Measurements from ENCODE around the gene CLEC2D. TPM values are rescaled to one million over a fixed set of nuclear protein-coding genes. Genes with fewer than 3 reads are reported as not detected.

The CLEC2D gene
- total and polyA plus RNA-seq, 4 experiments from 2014 or later, result 241 to 297 (median 291) TPM

GRCh38 chr12:9650151-9650576 is 19.3 kb upstream of the CLEC2D start:
- H3K36me3 Mint-ChIP-seq, result peaks cover 43 to 60% of the 10 kb centered on the region in 2 donors
- peak overlapping the region; percentile 85 to 99 (median 97) for H3K27ac Mint-ChIP-seq
- H3K4me1 Mint-ChIP-seq, result peaks cover 45 to 68% (median 56%) of the 10 kb centered on the region in 4 donors
- no peaks in the 10 kb centered on the region for H3K27me3 Mint-ChIP-seq
- peaks cover 65% of the 10 kb centered on the region for H3K4me1 ChIP-seq (ENCODE audit: insufficient read depth, low read length)
- H3K27ac ChIP-seq (ENCODE audit: low read depth, low read length), result peak overlapping the region; percentile 83
- intact Hi-C loops (cut with micrococcal nuclease), result loop anchor here (1.0 kb wide), 2 partner anchors 52 to 58 kb away; no protein-coding TSS in a partner anchor
- ChIA-PET CTCF (ENCODE audit: partially characterized antibody) (interaction anchor here (1.1 to 3.5 kb wide), 6 partner anchors 16 to 181 kb away, joined by 3 to 21 read pairs (median 4); partner anchors contain the start of gene CLEC2D), POLR2A (ENCODE audit: partially characterized antibody) (interaction anchor here (0.9 to 25.7 kb wide), 19 partner anchors 13 to 715 kb away, joined by 3 to 881 read pairs (median 13); partner anchors contain the start of genes CD69, CLEC2B, CLEC2D and KLRB1)
- peaks cover 16% of the 10 kb centered on the region for H3K36me3 ChIP-seq (ENCODE audit: insufficient read depth, low read length)
- H3K4me3 Mint-ChIP-seq, result peak overlapping the region; percentile 94 to 100 (median 99)
- no peaks in the 10 kb centered on the region for H3K27me3 ChIP-seq (ENCODE audit: insufficient read depth, low read length)
- peaks cover 0 to 2% of the 10 kb centered on the region in 2 donors for H3K9me3 ChIP-seq (ENCODE audit: control insufficient read depth in 1 of 2, low read length in 2 of 2)
- peaks cover 2 to 11% (median 6%) of the 10 kb centered on the region in 8 donors for H3K9me3 Mint-ChIP-seq
- peak overlapping the region; percentile 91 to 99 for H3K4me3 ChIP-seq (ENCODE audit: low read length in 2 of 2)
- no peak for DNase-seq

GRCh38 chr12:9651265-9651729 is 18.2 kb upstream of the CLEC2D start:
- Histone ChIP-seq H3K27me3 (ENCODE audit: insufficient read depth, low read length) (no peaks in the 10 kb centered on the region), H3K9me3 (ENCODE audit: control insufficient read depth in 1 of 2, low read length in 2 of 2) (no peaks in the 10 kb centered on the region), H3K36me3 (ENCODE audit: insufficient read depth, low read length) (peaks cover 27% of the 10 kb centered on the region), H3K4me3 (ENCODE audit: low read length in 2 of 2) (peak overlapping the region; percentile 47 to 99), H3K4me1 (ENCODE audit: insufficient read depth, low read length) (peaks cover 67% of the 10 kb centered on the region), H3K27ac (ENCODE audit: low read depth, low read length) (peak overlapping the region; percentile 83)
- H3K27me3 Mint-ChIP-seq, result no peaks in the 10 kb centered on the region
- peak overlapping the region; percentile 85 to 99 (median 97) for H3K27ac Mint-ChIP-seq
- H3K9me3 Mint-ChIP-seq, result peaks cover 0 to 9% (median 3%) of the 10 kb centered on the region in 8 donors
- H3K4me1 Mint-ChIP-seq, result peaks cover 54 to 73% (median 61%) of the 10 kb centered on the region in 4 donors
- peaks cover 53 to 68% of the 10 kb centered on the region in 2 donors for H3K36me3 Mint-ChIP-seq
- ChIA-PET CTCF (ENCODE audit: partially characterized antibody) (interaction anchor here (0.7 to 1.3 kb wide), 6 partner anchors 19 to 92 kb away, joined by 3 to 7 read pairs (median 4); partner anchors contain the start of gene CLEC2D), POLR2A (ENCODE audit: partially characterized antibody) (interaction anchor here (0.6 to 25.7 kb wide), 22 partner anchors 12 to 1006 kb away, joined by 3 to 881 read pairs (median 7); partner anchors contain the start of genes CD69, CLEC2B, CLEC2D and KLRB1)
- peak in 4 of 5 donors; percentile 43 to 61 (median 51) for DNase-seq
- H3K4me3 Mint-ChIP-seq, result peak overlapping the region; percentile 94 to 100 (median 99)
- intact Hi-C loops (cut with micrococcal nuclease), result loop anchor here (1.0 kb wide), 1 partner anchor 18 kb away; the partner anchor contains the start of gene CLEC2D

- peak overlapping the region; percentile 12 to 96 (median 70) for H3K27ac Mint-ChIP-seq
- H3K36me3 Mint-ChIP-seq, result peaks cover 93 to 95% of the 10 kb centered on the region in 2 donors
- intact Hi-C loops (cut with micrococcal nuclease), result no loop called here
- H3K4me1 ChIP-seq (ENCODE audit: insufficient read depth, low read length), result peaks cover 100% of the 10 kb centered on the region
- no peak overlapping the region for H3K27ac ChIP-seq (ENCODE audit: low read depth, low read length)
- peaks cover 62% of the 10 kb centered on the region for H3K36me3 ChIP-seq (ENCODE audit: insufficient read depth, low read length)
- H3K27me3 ChIP-seq (ENCODE audit: insufficient read depth, low read length), result no peaks in the 10 kb centered on the region
- CTCF ChIA-PET (ENCODE audit: partially characterized antibody), result interaction anchor here (0.9 to 5.4 kb wide), 3 partner anchors 9 to 49 kb away, joined by 4 to 24 read pairs (median 8); partner anchors contain the start of gene CLEC2D
- peaks cover 73 to 96% (median 85%) of the 10 kb centered on the region in 4 donors for H3K4me1 Mint-ChIP-seq
- POLR2A ChIA-PET (ENCODE audit: partially characterized antibody), result interaction anchor here (0.8 to 25.7 kb wide), 6 partner anchors 4 to 83 kb away, joined by 3 to 881 read pairs (median 440); partner anchors contain the start of gene CLEC2D
- H3K27me3 Mint-ChIP-seq, result no peaks in the 10 kb centered on the region
- no peak for DNase-seq
- H3K4me3 ChIP-seq (ENCODE audit: low read length in 2 of 2), result no peak overlapping the region
- H3K9me3 ChIP-seq (ENCODE audit: control insufficient read depth in 1 of 2, low read length in 2 of 2), result no peaks in the 10 kb centered on the region
- H3K4me3 Mint-ChIP-seq, result peak overlapping the region in 6 of 8 donors; percentile 4 to 53 (median 16)
- peaks cover 0 to 4% (median 0%) of the 10 kb centered on the region in 8 donors for H3K9me3 Mint-ChIP-seq
Observed at GRCh38 chr12:9660046-9660445, 9.5 kb upstream of the CLEC2D start.

GRCh38 chr12:9661720-9662119 is 7.8 kb upstream of the CLEC2D start:
- Histone ChIP-seq H3K4me3 (ENCODE audit: low read length in 2 of 2) (no peak overlapping the region), H3K4me1 (ENCODE audit: insufficient read depth, low read length) (peaks cover 91% of the 10 kb centered on the region), H3K9me3 (ENCODE audit: control insufficient read depth in 1 of 2, low read length in 2 of 2) (no peaks in the 10 kb centered on the region), H3K27me3 (ENCODE audit: insufficient read depth, low read length) (no peaks in the 10 kb centered on the region), H3K36me3 (ENCODE audit: insufficient read depth, low read length) (peaks cover 45% of the 10 kb centered on the region), H3K27ac (ENCODE audit: low read depth, low read length) (peak overlapping the region; percentile 41)
- ChIA-PET CTCF (ENCODE audit: partially characterized antibody) (interaction anchor here (0.6 to 5.4 kb wide), 4 partner anchors 9 to 47 kb away, joined by 3 to 24 read pairs (median 10); no protein-coding TSS in a partner anchor), POLR2A (ENCODE audit: partially characterized antibody) (interaction anchor here (0.8 to 25.7 kb wide), 10 partner anchors 2 to 99 kb away, joined by 3 to 881 read pairs (median 15); partner anchors contain the start of genes CD69 and CLEC2D)
- Mint-ChIP-seq H3K4me1 (peaks cover 63 to 86% (median 77%) of the 10 kb centered on the region in 4 donors), H3K27ac (peak overlapping the region in 4 of 7 donors; percentile 8 to 94 (median 80)), H3K9me3 (peaks cover 0 to 4% (median 0%) of the 10 kb centered on the region in 8 donors), H3K36me3 (peaks cover 81 to 85% of the 10 kb centered on the region in 2 donors), H3K4me3 (peak overlapping the region in 4 of 8 donors; percentile 37 to 72 (median 60)), H3K27me3 (no peaks in the 10 kb centered on the region)
- no peak for DNase-seq
- intact Hi-C loops (cut with micrococcal nuclease), result loop anchor here (1.0 kb wide), 1 partner anchor 8 kb away; no protein-coding TSS in a partner anchor

GRCh38 chr12:9662488-9662887 is 7.0 kb upstream of the CLEC2D start:
- Mint-ChIP-seq H3K4me1 (peaks cover 65 to 84% (median 76%) of the 10 kb centered on the region in 4 donors), H3K9me3 (peaks cover 0 to 4% (median 0%) of the 10 kb centered on the region in 8 donors), H3K27ac (peak overlapping the region; percentile 68 to 94 (median 85)), H3K27me3 (no peaks in the 10 kb centered on the region), H3K4me3 (peak overlapping the region in 7 of 8 donors; percentile 37 to 72 (median 54)), H3K36me3 (peaks cover 78 to 82% of the 10 kb centered on the region in 2 donors)
- no peak for DNase-seq
- intact Hi-C loops (cut with micrococcal nuclease), result loop anchor here (1.0 kb wide), 1 partner anchor 9 kb away; no protein-coding TSS in a partner anchor
- no peak overlapping the region for H3K4me3 ChIP-seq (ENCODE audit: low read length in 2 of 2)
- peak overlapping the region; percentile 41 for H3K27ac ChIP-seq (ENCODE audit: low read depth, low read length)
- POLR2A ChIA-PET (ENCODE audit: partially characterized antibody), result interaction anchor here (0.8 to 25.7 kb wide), 9 partner anchors 1 to 99 kb away, joined by 3 to 881 read pairs (median 21); partner anchors contain the start of genes CD69 and CLEC2D
- no peaks in the 10 kb centered on the region for H3K27me3 ChIP-seq (ENCODE audit: insufficient read depth, low read length)
- no peaks in the 10 kb centered on the region for H3K9me3 ChIP-seq (ENCODE audit: control insufficient read depth in 1 of 2, low read length in 2 of 2)
- CTCF ChIA-PET (ENCODE audit: partially characterized antibody), result interaction anchor here (0.6 to 5.4 kb wide), 4 partner anchors 8 to 46 kb away, joined by 3 to 24 read pairs (median 10); no protein-coding TSS in a partner anchor
- peaks cover 37% of the 10 kb centered on the region for H3K36me3 ChIP-seq (ENCODE audit: insufficient read depth, low read length)
- peaks cover 91% of the 10 kb centered on the region for H3K4me1 ChIP-seq (ENCODE audit: insufficient read depth, low read length)

- H3K4me1 ChIP-seq (ENCODE audit: insufficient read depth, low read length), result peaks cover 70% of the 10 kb centered on the region
- CTCF ChIA-PET (ENCODE audit: partially characterized antibody), result interaction anchor here (1.1 to 3.0 kb wide), 6 partner anchors 15 to 82 kb away, joined by 3 to 10 read pairs (median 6); no protein-coding TSS in a partner anchor
- peaks cover 52 to 62% of the 10 kb centered on the region in 2 donors for H3K36me3 Mint-ChIP-seq
- H3K36me3 ChIP-seq (ENCODE audit: insufficient read depth, low read length), result no peaks in the 10 kb centered on the region
- no peaks in the 10 kb centered on the region for H3K27me3 Mint-ChIP-seq
- no peaks in the 10 kb centered on the region for H3K9me3 Mint-ChIP-seq
- H3K4me1 Mint-ChIP-seq, result peaks cover 50 to 82% (median 58%) of the 10 kb centered on the region in 4 donors
- intact Hi-C loops (cut with micrococcal nuclease), result no loop called here
- peak overlapping the region; percentile 85 to 97 (median 95) for H3K27ac Mint-ChIP-seq
- H3K4me3 Mint-ChIP-seq, result peak overlapping the region; percentile 86 to 95 (median 92)
- POLR2A ChIA-PET (ENCODE audit: partially characterized antibody), result interaction anchor here (0.8 to 25.7 kb wide), 9 partner anchors 13 to 94 kb away, joined by 3 to 881 read pairs (median 29); partner anchors contain the start of gene CD69
- DNase-seq, result no peak
- no peaks in the 10 kb centered on the region for H3K9me3 ChIP-seq (ENCODE audit: control insufficient read depth in 1 of 2, low read length in 2 of 2)
- peak overlapping the region; percentile 79 for H3K27ac ChIP-seq (ENCODE audit: low read depth, low read length)
- no peaks in the 10 kb centered on the region for H3K27me3 ChIP-seq (ENCODE audit: insufficient read depth, low read length)
- peak overlapping the region in 1 of 2 donors; percentile 11 for H3K4me3 ChIP-seq (ENCODE audit: low read length in 2 of 2)
Observed at GRCh38 chr12:9667403-9668160, 1.9 kb upstream of the CLEC2D start.
